CD14-positive monocyte (primary cell): ENCODE measurements around the gene MEPE. TPM values are rescaled to one million over a fixed set of nuclear protein-coding genes. Genes with fewer than 3 reads are reported as not detected.
A peak's percentile ranks its signal among the peaks of the same experiment; 100 is the strongest.

ENCODE experiments used
- DNase-seq, 3 donors: peaks; one replicate each; pipeline ENCODE4 v3.0.0-alpha.2; 2011 to 2022
- H2AFZ ChIP-seq: 2 replicates; pipeline ENCODE4 v1.6.0; 2012; ENCODE audit warnings: mild to moderate bottlenecking, low read depth, low read length, inconsistent platforms; ENCODE audit not compliant: insufficient read depth, poor library complexity, severe bottlenecking
- H3K27ac ChIP-seq, 2 donors: 1 replicate in 1 of 2; 2 replicates in 1 of 2; pipeline ENCODE4 v1.5.1; 2012 to 2013; ENCODE audit warnings: low read length in 2 of 2, control low read depth in 1 of 2, inconsistent platforms in 1 of 2, low read depth in 1 of 2, mild to moderate bottlenecking in 1 of 2
- H3K27me3 ChIP-seq, 2 donors: one replicate each; pipeline versions ENCODE4 v1.6.0 to v1.6.1; 2011 to 2013; ENCODE audit warnings: low read length in 2 of 2; ENCODE audit not compliant: control insufficient read depth in 2 of 2, insufficient read depth in 2 of 2
- H3K36me3 ChIP-seq, 2 donors: replicated peaks in 1 of 2; 1 replicate in 1 of 2; 2 replicates in 1 of 2; pipeline versions ENCODE4 v1.5.1 to v1.6.1; 2012 to 2013; ENCODE audit warnings: low read length in 2 of 2, control low read depth in 1 of 2, inconsistent platforms in 1 of 2, mild to moderate bottlenecking in 1 of 2; ENCODE audit not compliant: insufficient read depth in 2 of 2, control insufficient read depth in 1 of 2
- H3K4me1 ChIP-seq, 2 donors: 1 replicate in 1 of 2; 2 replicates in 1 of 2; pipeline versions ENCODE4 v1.5.1 to v1.6.1; 2012 to 2013; ENCODE audit warnings: low read length in 2 of 2, control low read depth in 1 of 2, inconsistent platforms in 1 of 2, mild to moderate bottlenecking in 1 of 2, moderate library complexity in 1 of 2; ENCODE audit not compliant: insufficient read depth in 2 of 2, control insufficient read depth in 1 of 2
- H3K4me2 ChIP-seq: replicated peaks from 2 replicates; pipeline ENCODE3; 2012; ENCODE audit warnings: low read length, moderate library complexity, mild to moderate bottlenecking; ENCODE audit not compliant: poor library complexity, severe bottlenecking; ENCODE audit errors: extremely low read depth
- H3K4me3 ChIP-seq, 3 experiments: fragments of 200-600 bp in 1 of 3; sonication (generic) in 1 of 3; replicated peaks in 1 of 3; 1 replicate in 2 of 3; 2 replicates in 1 of 3; pipeline ENCODE4 v1.5.1; 2011 to 2013; ENCODE audit warnings: low read length in 3 of 3, mild to moderate bottlenecking in 3 of 3, control low read depth in 2 of 3, low read depth in 2 of 3, inconsistent platforms in 1 of 3, moderate library complexity in 1 of 3
- H3K79me2 ChIP-seq: 2 replicates; pipeline ENCODE4 v1.6.0; 2012; ENCODE audit warnings: mild to moderate bottlenecking, control low read depth, inconsistent platforms, low read length, moderate library complexity; ENCODE audit not compliant: insufficient read depth
- H3K9ac ChIP-seq: 2 replicates; pipeline ENCODE4 v1.6.0; 2017; ENCODE audit warnings: low read length, mild to moderate bottlenecking; ENCODE audit not compliant: insufficient read depth, poor library complexity, severe bottlenecking
- H3K9me3 ChIP-seq, 2 donors: replicated peaks in 1 of 2; 1 replicate in 1 of 2; 2 replicates in 1 of 2; pipeline versions ENCODE4 v1.5.1 to v1.6.1; 2012 to 2013; ENCODE audit warnings: low read length in 2 of 2, control low read depth in 1 of 2; ENCODE audit not compliant: control insufficient read depth in 1 of 2, insufficient read depth in 1 of 2
- H4K20me1 ChIP-seq: 2 replicates; pipeline ENCODE4 v1.6.0; 2012; ENCODE audit warnings: mild to moderate bottlenecking, low read length, control low read depth, moderate library complexity; ENCODE audit not compliant: insufficient read depth
- H3K27ac Mint-ChIP-seq, 7 donors: one replicate each; pipeline ENCODE4 v1.8.0; 2020; ENCODE audit warnings: mild to moderate bottlenecking in 7 of 7, mixed read lengths in 7 of 7, moderate library complexity in 6 of 7, inconsistent platforms in 2 of 7
- H3K27me3 Mint-ChIP-seq, 3 donors: one replicate each; pipeline ENCODE4 v1.8.0; 2021 to 2022; ENCODE audit warnings: low read depth in 3 of 3, mild to moderate bottlenecking in 3 of 3, mixed read lengths in 3 of 3, moderate library complexity in 3 of 3, inconsistent platforms in 1 of 3
- H3K36me3 Mint-ChIP-seq, 2 donors: one replicate each; pipeline ENCODE4 v1.8.0; 2020; ENCODE audit warnings: mixed read lengths in 2 of 2, inconsistent platforms in 1 of 2, mild to moderate bottlenecking in 1 of 2
- H3K4me1 Mint-ChIP-seq: one replicate; pipeline ENCODE4 v1.8.0; 2020; ENCODE audit warnings: mild to moderate bottlenecking, mixed read lengths
- H3K4me3 Mint-ChIP-seq, 2 donors: one replicate each; pipeline ENCODE4 v1.8.0; 2020; ENCODE audit warnings: mild to moderate bottlenecking in 2 of 2, mixed read lengths in 2 of 2, moderate library complexity in 1 of 2
- H3K9me3 Mint-ChIP-seq, 7 donors: one replicate each; pipeline ENCODE4 v1.8.0; 2020 to 2022; ENCODE audit warnings: mixed read lengths in 7 of 7, mild to moderate bottlenecking in 6 of 7, moderate library complexity in 6 of 7, inconsistent platforms in 2 of 7
- WGBS: methylation state at CpG from one replicate; pipeline ENCODE4 v1.1.5; 2013; ENCODE audit warnings: missing lambda C conversion rate; ENCODE audit not compliant: insufficient coverage; 5-methylcytosine and 5-hydroxymethylcytosine counted together
- intact Hi-C, 2 donors: fragments of 100-400 bp; cut with micrococcal nuclease; formaldehyde crosslinking; loops; one replicate each; pipeline versions ENCODE4 v1.15.0 to v1.15.1; 2023
- polyA plus RNA-seq, 3 donors: library from polyadenylated mRNA; depleted of rRNA in 1 of 3; unstranded in 2 of 3; stranded (reverse) in 1 of 3; fragments of 300-500 nt in 2 of 3; fragments of >200 nt in 1 of 3; fragmentation: Illumina TruSeq in 2 of 3; gene quantifications; 1 replicate in 2 of 3; 2 replicates in 1 of 3; pipeline ENCODE4 v1.2.3, GENCODE V29; 2012 to 2021
- TF ChIP-seq, protein P1 (sequence below): fragments of 200-600 bp; IDR thresholded peaks from one replicate; pipeline ENCODE4 v1.8.0; 2022; ENCODE audit warnings: antibody characterized with exemption, mild to moderate bottlenecking

The MEPE gene
- polyA plus RNA-seq, 3 donors: not detected

DNA sequence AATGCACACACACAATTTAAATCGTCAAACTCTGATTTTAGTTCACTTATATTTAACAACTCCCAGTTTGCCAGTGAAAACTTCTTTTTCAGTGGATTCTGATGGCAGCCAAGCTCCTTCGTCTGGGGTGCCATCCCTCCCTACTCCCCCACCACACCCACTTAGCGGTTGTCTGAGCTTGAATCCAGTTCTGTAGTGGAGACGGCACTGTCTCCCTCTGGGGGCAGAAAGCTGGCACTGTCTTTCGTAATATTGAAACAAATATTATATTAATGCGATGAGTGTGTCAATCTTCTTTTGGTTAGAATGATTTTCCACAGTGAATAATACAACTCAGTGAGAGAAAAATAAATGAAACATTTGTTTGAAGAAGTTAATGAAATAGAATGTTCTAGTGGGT is 5.4 kb downstream of the MEPE start:
- intact Hi-C loops: loop anchor here (5.0 to 10.0 kb wide), 3 partner anchors 103 to 156 kb away; no protein-coding TSS in a partner anchor
- H3K9ac ChIP-seq: no peak overlapping the region
- no peaks in the 10 kb centered on the region for H3K79me2 ChIP-seq
- WGBS: 83% methylated on average over 2 of the region's 6 CpGs
- TF ChIP-seq, protein P1, sequence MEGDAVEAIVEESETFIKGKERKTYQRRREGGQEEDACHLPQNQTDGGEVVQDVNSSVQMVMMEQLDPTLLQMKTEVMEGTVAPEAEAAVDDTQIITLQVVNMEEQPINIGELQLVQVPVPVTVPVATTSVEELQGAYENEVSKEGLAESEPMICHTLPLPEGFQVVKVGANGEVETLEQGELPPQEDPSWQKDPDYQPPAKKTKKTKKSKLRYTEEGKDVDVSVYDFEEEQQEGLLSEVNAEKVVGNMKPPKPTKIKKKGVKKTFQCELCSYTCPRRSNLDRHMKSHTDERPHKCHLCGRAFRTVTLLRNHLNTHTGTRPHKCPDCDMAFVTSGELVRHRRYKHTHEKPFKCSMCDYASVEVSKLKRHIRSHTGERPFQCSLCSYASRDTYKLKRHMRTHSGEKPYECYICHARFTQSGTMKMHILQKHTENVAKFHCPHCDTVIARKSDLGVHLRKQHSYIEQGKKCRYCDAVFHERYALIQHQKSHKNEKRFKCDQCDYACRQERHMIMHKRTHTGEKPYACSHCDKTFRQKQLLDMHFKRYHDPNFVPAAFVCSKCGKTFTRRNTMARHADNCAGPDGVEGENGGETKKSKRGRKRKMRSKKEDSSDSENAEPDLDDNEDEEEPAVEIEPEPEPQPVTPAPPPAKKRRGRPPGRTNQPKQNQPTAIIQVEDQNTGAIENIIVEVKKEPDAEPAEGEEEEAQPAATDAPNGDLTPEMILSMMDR: no peak
- H3K4me3 Mint-ChIP-seq: no peak overlapping the region
- no peaks in the 10 kb centered on the region for H3K36me3 ChIP-seq
- peaks cover 4% of the 10 kb centered on the region for H3K4me1 Mint-ChIP-seq
- no peaks in the 10 kb centered on the region for H3K9me3 ChIP-seq
- H3K9me3 Mint-ChIP-seq: no peaks in the 10 kb centered on the region
- H3K4me1 ChIP-seq: peaks cover 0 to 1% of the 10 kb centered on the region in 2 donors
- no peaks in the 10 kb centered on the region for H4K20me1 ChIP-seq
- H3K27me3 Mint-ChIP-seq: peaks cover 0 to 8% (median 5%) of the 10 kb centered on the region in 3 donors
- no peak for DNase-seq
- H3K4me3 ChIP-seq: no peak overlapping the region
- no peaks in the 10 kb centered on the region for H3K36me3 Mint-ChIP-seq
- H2AFZ ChIP-seq: no peak overlapping the region
- no peak overlapping the region for H3K27ac Mint-ChIP-seq
- no peak overlapping the region for H3K27ac ChIP-seq
- no peak overlapping the region for H3K4me2 ChIP-seq
- H3K27me3 ChIP-seq: no peaks in the 10 kb centered on the region

DNA sequence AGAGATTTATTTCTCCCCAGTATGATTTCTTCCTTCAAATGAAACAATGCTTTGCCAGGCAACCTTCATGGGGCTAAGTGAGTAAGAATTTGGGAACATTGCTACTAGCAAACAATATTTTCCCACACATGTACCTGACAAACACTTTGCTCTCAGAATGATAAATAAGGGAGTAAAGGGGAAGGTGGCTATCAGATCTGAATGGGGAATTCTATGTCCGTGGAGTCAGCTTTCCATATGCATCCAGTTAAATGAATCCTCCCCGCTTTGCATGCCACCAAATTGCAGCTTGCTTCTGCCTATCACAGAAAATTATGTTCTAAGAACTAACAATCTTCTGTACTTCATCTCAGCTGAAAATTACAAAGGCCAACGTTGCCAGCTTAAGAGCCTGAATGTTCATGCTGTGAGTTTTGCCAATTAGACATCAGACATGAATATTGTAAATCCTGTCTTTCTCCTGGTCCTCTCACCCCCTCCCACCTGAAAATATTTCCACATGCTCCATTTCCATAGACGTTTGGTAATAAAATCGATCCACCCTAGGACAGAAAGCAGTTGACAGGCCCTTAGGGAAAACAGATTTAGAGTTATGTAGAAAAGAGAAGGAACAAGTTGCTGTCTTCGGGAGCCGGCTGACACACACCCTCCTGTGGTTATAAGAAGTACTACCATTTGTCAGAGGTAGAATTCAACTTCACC is 6.3 kb downstream of the MEPE start:
- no peaks in the 10 kb centered on the region for H4K20me1 ChIP-seq
- H3K27me3 ChIP-seq: no peaks in the 10 kb centered on the region
- no peak overlapping the region for H3K4me2 ChIP-seq
- no peaks in the 10 kb centered on the region for H3K9me3 Mint-ChIP-seq
- intact Hi-C loops: loop anchor here (5.0 to 10.0 kb wide), 3 partner anchors 104 to 157 kb away; no protein-coding TSS in a partner anchor
- TF ChIP-seq, protein P1: peak; percentile 86
- no peaks in the 10 kb centered on the region for H3K36me3 Mint-ChIP-seq
- no peaks in the 10 kb centered on the region for H3K79me2 ChIP-seq
- no peak overlapping the region for H3K27ac Mint-ChIP-seq
- no peak overlapping the region for H3K4me3 ChIP-seq
- H3K4me1 Mint-ChIP-seq: peaks cover 12% of the 10 kb centered on the region
- no peak overlapping the region for H2AFZ ChIP-seq
- no peak overlapping the region for H3K9ac ChIP-seq
- peaks cover 8 to 9% of the 10 kb centered on the region in 2 donors for H3K4me1 ChIP-seq
- H3K27ac ChIP-seq: no peak overlapping the region
- 57% methylated on average over 1 of the region's 7 CpGs for WGBS
- H3K4me3 Mint-ChIP-seq: no peak overlapping the region
- H3K27me3 Mint-ChIP-seq: peaks cover 0 to 10% (median 5%) of the 10 kb centered on the region in 3 donors
- DNase-seq: peak; percentile 26 to 58 (median 50)
- H3K36me3 ChIP-seq: no peaks in the 10 kb centered on the region
- H3K9me3 ChIP-seq: no peaks in the 10 kb centered on the region
